Coronary artery (tissue), 2 donors: Measurements from ENCODE around the gene DGKZ.

Source experiments
- DNase-seq: peaks from one replicate; pipeline ENCODE4 v3.0.0-alpha.2; 2017; ENCODE audit warnings: low spot score
- H3K27ac ChIP-seq, 2 donors: fragments of 200-600 bp; sonication (generic); one replicate each; pipeline ENCODE4 v1.5.1; 2016 to 2019
- H3K4me3 ChIP-seq: fragments of 200-600 bp; sonication (generic); 2 replicates; pipeline ENCODE4 v1.5.1; 2016; ENCODE audit warnings: mild to moderate bottlenecking, moderate library complexity
- TF ChIP-seq, protein P1 (sequence below): fragments of 200-600 bp; sonication (generic); IDR thresholded peaks from one replicate; pipeline ENCODE4 v1.5.1; 2019; ENCODE audit warnings: antibody characterized with exemption

Gene DGKZ

DNA sequence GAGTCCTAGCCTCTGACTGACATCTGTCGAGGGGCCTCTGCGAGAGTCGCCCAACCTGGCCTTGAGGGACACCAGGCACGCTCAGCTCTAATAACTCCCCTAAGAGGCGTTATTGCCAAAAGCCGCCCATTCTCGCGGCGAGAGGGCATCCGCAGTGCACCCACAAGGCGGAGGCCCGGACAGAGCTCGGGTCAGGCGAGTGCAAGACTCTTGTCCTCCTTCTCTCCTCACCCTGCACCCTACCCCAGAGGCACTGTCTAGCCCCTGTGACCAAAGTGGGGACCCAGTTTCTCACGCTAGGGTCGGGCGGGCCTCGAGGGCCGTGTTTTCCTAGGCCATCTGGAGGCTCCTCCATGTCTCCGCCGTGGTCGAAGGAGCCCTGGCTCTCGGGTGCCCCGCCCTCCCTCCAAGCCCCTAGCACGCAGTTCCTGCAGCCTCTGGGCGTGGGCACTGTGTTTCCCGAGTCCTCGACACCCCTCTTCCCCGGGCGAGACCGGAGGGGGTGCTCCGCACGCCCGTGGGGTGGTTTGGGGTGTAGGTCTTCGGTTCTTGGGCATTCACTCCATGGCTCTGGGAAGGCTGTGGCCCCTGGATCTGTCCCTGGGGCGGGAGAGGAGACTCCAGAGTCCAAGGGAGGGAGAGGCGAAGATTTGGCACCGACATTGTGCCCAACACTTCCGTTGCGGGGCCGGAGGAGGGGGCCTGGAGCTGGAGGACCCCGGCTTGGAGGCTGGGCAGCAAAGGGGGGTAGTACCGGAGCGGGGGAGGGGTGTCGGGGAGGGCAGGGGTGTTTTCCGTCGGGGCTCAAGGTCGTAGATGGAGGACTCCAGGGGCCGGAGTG is 43.3 kb downstream of the DGKZ start:
- TF ChIP-seq, protein P1, sequence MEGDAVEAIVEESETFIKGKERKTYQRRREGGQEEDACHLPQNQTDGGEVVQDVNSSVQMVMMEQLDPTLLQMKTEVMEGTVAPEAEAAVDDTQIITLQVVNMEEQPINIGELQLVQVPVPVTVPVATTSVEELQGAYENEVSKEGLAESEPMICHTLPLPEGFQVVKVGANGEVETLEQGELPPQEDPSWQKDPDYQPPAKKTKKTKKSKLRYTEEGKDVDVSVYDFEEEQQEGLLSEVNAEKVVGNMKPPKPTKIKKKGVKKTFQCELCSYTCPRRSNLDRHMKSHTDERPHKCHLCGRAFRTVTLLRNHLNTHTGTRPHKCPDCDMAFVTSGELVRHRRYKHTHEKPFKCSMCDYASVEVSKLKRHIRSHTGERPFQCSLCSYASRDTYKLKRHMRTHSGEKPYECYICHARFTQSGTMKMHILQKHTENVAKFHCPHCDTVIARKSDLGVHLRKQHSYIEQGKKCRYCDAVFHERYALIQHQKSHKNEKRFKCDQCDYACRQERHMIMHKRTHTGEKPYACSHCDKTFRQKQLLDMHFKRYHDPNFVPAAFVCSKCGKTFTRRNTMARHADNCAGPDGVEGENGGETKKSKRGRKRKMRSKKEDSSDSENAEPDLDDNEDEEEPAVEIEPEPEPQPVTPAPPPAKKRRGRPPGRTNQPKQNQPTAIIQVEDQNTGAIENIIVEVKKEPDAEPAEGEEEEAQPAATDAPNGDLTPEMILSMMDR = no peak
- peak overlapping the region; percentile 65 for H3K4me3 ChIP-seq
- DNase-seq = no peak
- no peak overlapping the region for H3K27ac ChIP-seq

GRCh38 chr11:46391186-46391577 is 43.9 kb downstream of the DGKZ start:
- Histone ChIP-seq H3K27ac (no peak overlapping the region), H3K4me3 (peak overlapping the region; percentile 65)
- DNase-seq = no peak
- TF ChIP-seq, protein P1 = no peak

DNA sequence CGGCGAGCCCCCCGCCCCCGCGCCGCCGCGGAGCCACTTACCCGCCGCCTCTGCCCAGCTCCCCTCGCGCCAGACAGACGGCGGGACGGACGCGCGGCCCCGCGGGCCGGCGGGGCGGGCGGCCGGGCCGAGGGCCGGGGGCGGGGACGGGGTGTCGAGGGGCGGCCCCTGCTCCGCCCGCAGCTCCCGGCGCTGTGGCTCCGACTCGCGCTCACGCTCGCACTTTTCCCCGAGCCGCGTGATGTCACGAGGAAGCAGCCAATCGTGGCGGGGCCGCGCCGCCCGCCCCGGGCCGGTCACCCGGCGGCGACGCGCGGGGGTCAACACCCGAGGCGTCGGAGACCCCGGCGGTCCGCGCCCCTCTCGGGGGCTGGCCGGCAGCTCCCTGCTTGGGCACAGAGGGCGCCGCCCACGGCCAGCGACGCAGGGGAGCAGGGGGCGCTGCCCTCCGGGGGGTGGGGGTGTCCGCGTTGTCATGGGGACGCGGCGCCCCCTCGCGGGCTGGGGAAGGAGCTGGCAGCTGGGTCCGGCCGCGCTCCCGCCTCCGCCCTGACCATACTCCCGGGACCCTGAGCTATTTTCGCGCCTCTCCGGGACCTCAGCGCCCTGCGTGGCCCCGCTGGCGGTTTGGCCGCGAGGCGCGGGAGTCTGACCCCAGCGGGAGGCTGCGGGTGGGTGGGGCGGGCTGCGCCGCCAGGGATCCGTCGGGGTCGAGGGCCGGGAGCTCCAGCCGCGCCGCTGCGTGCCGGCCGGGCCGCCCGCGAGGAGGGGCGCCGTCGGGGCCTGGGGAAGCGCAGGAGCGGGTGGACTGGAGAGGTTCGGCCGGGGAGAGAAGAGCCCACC is 44.5 kb downstream of the DGKZ start, which contains the start of gene CHRM4:
Gene CHRM4, minus strand, starts transcription at position 199 of the 843 bp plus-strand sequence. CDS start 5,219 bp downstream, outside the sequence.
- TF ChIP-seq, protein P1 = no peak
- peak within 1 kb of the TSS; percentile 65 for H3K4me3 ChIP-seq
- no peak for DNase-seq
- H3K27ac ChIP-seq = no peak within 1 kb of the TSS

DNA sequence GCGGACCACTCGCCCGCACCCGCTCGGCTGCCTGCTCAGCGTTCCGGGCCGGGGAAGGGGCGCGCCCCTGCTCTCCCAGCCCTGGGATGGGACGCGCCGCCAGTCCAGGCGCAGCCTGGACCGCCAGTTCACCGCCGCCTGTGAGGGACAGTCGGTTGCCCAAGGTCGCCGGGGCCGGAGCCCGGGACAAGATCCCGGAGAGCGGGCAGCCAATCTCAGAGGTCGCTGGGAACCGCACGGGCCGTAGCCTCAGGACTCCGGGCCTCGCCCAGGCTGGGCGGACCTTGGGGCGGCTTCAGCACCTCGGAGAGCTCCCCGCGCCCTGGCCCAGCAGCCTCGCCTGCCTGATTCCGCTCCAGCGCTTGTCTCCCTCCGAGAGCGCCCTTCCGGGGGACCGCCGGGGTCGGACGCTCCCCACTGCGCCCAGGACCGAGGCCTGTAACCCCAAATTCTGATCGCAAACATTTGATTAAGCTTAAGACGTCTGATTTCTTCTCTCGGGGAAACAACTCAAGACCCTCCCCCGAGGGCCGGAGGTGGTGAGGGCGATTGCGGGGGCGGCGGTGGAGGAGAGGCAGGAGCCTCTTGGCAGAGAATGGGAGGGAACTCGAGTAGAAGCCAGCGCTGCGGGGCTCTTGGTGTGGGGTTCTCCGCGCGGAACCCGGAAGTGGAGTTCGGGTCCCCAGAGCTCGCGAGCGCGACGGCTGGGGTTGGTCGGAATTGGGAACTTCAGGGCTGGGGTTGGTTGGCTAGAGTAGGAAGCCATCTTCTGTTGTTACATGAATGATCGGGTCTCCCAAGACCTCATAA is 45.4 kb downstream of the DGKZ start:
- TF ChIP-seq, protein P1 = no peak
- Histone ChIP-seq H3K4me3 (peak overlapping the region; percentile 65), H3K27ac (no peak overlapping the region)
- DNase-seq = peak; percentile 84

DNA sequence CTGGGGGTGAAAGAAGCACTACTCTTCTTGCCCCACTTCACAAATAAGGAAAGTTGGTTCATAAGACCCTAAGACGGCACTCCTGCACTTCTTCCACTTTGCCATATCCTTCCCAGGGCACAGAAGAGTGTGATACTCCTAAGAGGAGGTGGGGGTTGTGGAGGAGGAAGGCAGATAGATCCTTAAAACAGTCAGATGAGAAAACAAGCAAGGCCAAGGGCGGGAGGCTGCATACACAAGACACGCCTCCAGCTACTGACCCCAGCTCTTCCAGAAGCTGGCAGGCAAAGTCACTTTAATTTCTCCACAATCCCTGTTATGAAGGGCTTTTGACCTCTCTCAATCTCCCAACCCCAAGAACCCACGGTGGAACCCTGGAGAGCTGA is 46.0 kb downstream of the DGKZ start:
- TF ChIP-seq, protein P1 = no peak
- Histone ChIP-seq H3K4me3 (no peak overlapping the region), H3K27ac (no peak overlapping the region)
- DNase-seq = no peak

GRCh38 chr11:46393759-46394158 is 46.5 kb downstream of the DGKZ start:
- TF ChIP-seq, protein P1 = no peak
- Histone ChIP-seq H3K27ac (no peak overlapping the region), H3K4me3 (no peak overlapping the region)
- DNase-seq = no peak
